SU-DHL-6 (cell line): ENCODE results near the gene MOB3A.

Experiments
- H2AFZ ChIP-seq: fragments of 200-600 bp; sonication (generic); 2 replicates; pipeline ENCODE4 v1.6.1; 2014; ENCODE audit warnings: low read depth, mild to moderate bottlenecking, moderate library complexity, mixed read lengths, antibody characterized with exemption, low read length; ENCODE audit not compliant: severe bottlenecking
- H3F3A ChIP-seq: fragments of 200-600 bp; shearing (Covaris generic); 2 replicates; pipeline ENCODE4 v1.6.0; 2016; ENCODE audit warnings: antibody characterized with exemption, mild to moderate bottlenecking; ENCODE audit not compliant: insufficient read depth
- H3K27ac ChIP-seq: fragments of 200-600 bp; sonication (generic); 2 replicates; pipeline ENCODE4 v1.5.1; 2016; ENCODE audit warnings: low read depth, mild to moderate bottlenecking, low read length, moderate library complexity, mixed read lengths
- H3K27me3 ChIP-seq: fragments of 200-600 bp; sonication (generic), shearing (Covaris generic); 2 replicates; pipeline ENCODE4 v1.6.0; 2014; ENCODE audit warnings: mild to moderate bottlenecking, low read length
- H3K36me3 ChIP-seq: fragments of 200-600 bp; sonication (generic); 2 replicates; pipeline ENCODE4 v1.6.1; 2014; ENCODE audit warnings: mild to moderate bottlenecking, low read length, mixed read lengths
- H3K4me2 ChIP-seq: fragments of 300-600, 200-600 bp; shearing (Covaris generic), sonication (generic); 2 replicates; pipeline ENCODE4 v1.6.0; 2014; ENCODE audit warnings: low read length, low read depth, mild to moderate bottlenecking; ENCODE audit not compliant: poor library complexity, severe bottlenecking
- H3K4me3 ChIP-seq: fragments of 200-600 bp; sonication (generic); 2 replicates; pipeline ENCODE4 v1.5.1; 2014; ENCODE audit warnings: antibody characterized with exemption, low read length, mild to moderate bottlenecking, mixed read lengths; ENCODE audit not compliant: insufficient read depth, poor library complexity, severe bottlenecking
- H3K79me2 ChIP-seq: fragments of 200-600 bp; sonication (generic); 2 replicates; pipeline ENCODE4 v1.6.1; 2014; ENCODE audit warnings: mild to moderate bottlenecking, low read length, moderate library complexity; ENCODE audit not compliant: insufficient read depth
- H3K9ac ChIP-seq: fragments of 200-600 bp; sonication (generic); 2 replicates; pipeline ENCODE4 v1.7.0; 2014; ENCODE audit warnings: mild to moderate bottlenecking, low read length
- H3K9me2 ChIP-seq: fragments of 200-600 bp; sonication (generic); replicated peaks from 2 replicates; pipeline ENCODE4 v1.6.1; 2014; ENCODE audit warnings: low read length; ENCODE audit not compliant: insufficient read depth
- H3K9me3 ChIP-seq: fragments of 200-600 bp; sonication (generic); 2 replicates; pipeline ENCODE4 v1.6.1; 2014; ENCODE audit warnings: low read length, mixed read lengths; ENCODE audit not compliant: insufficient read depth
- H4K20me1 ChIP-seq: fragments of 200-600 bp; sonication (generic); 2 replicates; pipeline ENCODE4 v1.6.1; 2014; ENCODE audit warnings: low read depth, mild to moderate bottlenecking, antibody characterized with exemption, low read length, moderate library complexity, mixed read lengths
- EZH2phosphoT487 ChIP-seq: fragments of 200-600 bp; sonication (generic), shearing (Covaris generic); conservative IDR thresholded peaks from 2 replicates; pipeline ENCODE4 v1.6.1; 2018; ENCODE audit warnings: mild to moderate bottlenecking, antibody characterized with exemption, low read length, moderate library complexity, mixed read lengths
- TF ChIP-seq, protein P1 (sequence below): fragments of 200-600 bp; sonication (generic); IDR thresholded peaks from one replicate; pipeline ENCODE4 v1.5.1; 2017; ENCODE audit warnings: antibody characterized with exemption, mild to moderate bottlenecking, low read length, moderate library complexity; ENCODE audit not compliant: insufficient read depth, poor library complexity, severe bottlenecking

MOB3A gene

DNA sequence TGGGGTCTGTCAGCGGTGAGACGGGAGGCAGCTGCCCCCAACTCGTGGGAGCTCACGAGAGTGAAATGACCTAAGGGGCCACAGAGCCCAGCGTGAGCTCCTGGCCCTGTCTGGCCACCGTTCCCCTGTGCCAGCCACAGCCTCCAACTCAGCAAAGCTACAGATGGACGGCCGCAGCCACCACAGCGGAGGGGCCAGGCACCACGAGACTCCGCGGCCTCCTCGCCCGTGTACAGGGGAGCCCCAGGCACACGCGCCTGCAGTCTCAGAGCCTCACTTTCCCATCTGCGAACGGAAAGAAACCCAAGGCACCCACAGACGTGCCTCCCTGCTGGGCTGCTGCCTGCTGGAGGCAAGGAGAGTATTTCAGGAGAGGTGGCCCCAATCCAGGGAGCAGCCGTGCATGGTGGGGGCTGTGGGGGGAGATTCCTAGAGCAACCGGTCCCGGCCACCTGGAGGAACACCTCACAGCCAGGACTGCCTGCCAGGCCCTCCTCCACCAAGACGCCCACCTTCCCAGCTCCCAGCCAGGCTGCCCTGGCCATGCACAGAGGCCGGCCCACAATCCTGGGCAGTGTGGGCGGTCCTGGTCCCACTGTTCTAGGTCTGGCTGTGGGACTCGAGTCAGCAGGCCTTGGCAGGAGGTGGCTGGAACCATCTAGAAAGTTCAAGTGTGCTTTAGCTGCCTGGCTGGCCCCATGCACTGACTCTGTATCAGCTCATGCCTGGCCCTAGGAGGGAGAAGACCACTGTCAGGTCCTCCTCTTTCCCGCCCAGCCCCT is 47.0 kb downstream of the MOB3A start:
- Histone ChIP-seq H3K9me3 (no peaks in the 10 kb centered on the region), H3K9ac (peak overlapping the region; percentile 89), H3K79me2 (peaks cover 42% of the 10 kb centered on the region), H3K27ac (peak overlapping the region; percentile 71), H3K36me3 (no peaks in the 10 kb centered on the region), H4K20me1 (no peaks in the 10 kb centered on the region; the same call in 1 of the 2 replicates), H3K4me2 (peak overlapping the region; percentile 70), H2AFZ (no peak overlapping the region), H3K27me3 (no peaks in the 10 kb centered on the region), H3K4me3 (peak overlapping the region; percentile 81), H3F3A (peaks cover 24% of the 10 kb centered on the region), H3K9me2 (no peaks in the 10 kb centered on the region)
- no peak for TF ChIP-seq EZH2phosphoT487
- TF ChIP-seq, protein P1, sequence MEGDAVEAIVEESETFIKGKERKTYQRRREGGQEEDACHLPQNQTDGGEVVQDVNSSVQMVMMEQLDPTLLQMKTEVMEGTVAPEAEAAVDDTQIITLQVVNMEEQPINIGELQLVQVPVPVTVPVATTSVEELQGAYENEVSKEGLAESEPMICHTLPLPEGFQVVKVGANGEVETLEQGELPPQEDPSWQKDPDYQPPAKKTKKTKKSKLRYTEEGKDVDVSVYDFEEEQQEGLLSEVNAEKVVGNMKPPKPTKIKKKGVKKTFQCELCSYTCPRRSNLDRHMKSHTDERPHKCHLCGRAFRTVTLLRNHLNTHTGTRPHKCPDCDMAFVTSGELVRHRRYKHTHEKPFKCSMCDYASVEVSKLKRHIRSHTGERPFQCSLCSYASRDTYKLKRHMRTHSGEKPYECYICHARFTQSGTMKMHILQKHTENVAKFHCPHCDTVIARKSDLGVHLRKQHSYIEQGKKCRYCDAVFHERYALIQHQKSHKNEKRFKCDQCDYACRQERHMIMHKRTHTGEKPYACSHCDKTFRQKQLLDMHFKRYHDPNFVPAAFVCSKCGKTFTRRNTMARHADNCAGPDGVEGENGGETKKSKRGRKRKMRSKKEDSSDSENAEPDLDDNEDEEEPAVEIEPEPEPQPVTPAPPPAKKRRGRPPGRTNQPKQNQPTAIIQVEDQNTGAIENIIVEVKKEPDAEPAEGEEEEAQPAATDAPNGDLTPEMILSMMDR: no peak

DNA sequence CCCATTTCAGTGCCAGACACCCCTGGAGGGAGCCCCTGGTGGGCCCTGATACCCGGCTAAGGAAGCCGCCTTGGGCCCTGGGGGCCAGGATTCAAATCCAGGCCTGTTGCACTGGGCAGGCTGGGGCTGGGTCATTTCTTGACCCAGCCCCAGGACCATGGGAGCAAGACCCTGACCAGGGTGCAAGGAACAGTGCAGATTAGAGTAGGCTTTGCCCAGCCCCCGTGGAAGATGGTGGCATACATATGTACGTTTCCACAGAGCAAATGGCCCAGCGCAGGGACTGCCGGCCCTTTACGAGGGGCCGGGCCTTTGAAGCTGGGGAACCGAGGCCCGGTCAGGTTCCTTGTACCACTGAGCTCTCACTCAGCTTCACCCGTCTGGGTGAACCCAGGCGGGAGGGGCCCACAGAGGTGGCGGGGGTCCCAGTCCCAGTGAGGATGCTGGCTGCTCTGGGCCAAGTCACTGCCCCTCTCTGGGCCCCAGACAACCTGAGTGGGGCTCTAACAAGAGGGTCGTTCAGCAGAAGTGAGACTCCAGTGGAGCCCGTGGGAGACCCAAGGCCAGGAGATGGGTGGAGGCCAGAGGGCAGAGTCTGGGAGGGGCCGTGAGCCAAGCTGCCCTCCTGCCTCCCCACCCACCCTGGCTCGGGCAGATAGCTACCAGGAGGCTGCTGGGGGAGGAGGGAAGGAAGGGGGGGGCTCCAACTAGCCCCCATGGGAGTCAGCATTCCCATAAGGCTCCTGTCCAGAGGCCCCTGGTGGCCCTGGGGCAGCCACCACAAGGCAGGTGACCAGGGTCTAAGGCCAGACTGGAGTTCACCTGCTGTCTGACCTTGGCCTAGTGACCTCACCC is 47.8 kb downstream of the MOB3A start:
- H3K79me2 ChIP-seq: peaks cover 42% of the 10 kb centered on the region
- H4K20me1 ChIP-seq: no peaks in the 10 kb centered on the region; the same call in 1 of the 2 replicates
- no peaks in the 10 kb centered on the region for H3K36me3 ChIP-seq
- peak overlapping the region; percentile 81 for H3K4me3 ChIP-seq
- H3K9me3 ChIP-seq: no peaks in the 10 kb centered on the region
- no peak overlapping the region for H2AFZ ChIP-seq
- H3F3A ChIP-seq: peaks cover 18% of the 10 kb centered on the region
- H3K9ac ChIP-seq: peak overlapping the region; percentile 89
- H3K4me2 ChIP-seq: peak overlapping the region; percentile 70
- no peaks in the 10 kb centered on the region for H3K9me2 ChIP-seq
- no peak for TF ChIP-seq EZH2phosphoT487
- TF ChIP-seq, protein P1: no peak
- no peaks in the 10 kb centered on the region for H3K27me3 ChIP-seq
- peak overlapping the region; percentile 71 for H3K27ac ChIP-seq

DNA sequence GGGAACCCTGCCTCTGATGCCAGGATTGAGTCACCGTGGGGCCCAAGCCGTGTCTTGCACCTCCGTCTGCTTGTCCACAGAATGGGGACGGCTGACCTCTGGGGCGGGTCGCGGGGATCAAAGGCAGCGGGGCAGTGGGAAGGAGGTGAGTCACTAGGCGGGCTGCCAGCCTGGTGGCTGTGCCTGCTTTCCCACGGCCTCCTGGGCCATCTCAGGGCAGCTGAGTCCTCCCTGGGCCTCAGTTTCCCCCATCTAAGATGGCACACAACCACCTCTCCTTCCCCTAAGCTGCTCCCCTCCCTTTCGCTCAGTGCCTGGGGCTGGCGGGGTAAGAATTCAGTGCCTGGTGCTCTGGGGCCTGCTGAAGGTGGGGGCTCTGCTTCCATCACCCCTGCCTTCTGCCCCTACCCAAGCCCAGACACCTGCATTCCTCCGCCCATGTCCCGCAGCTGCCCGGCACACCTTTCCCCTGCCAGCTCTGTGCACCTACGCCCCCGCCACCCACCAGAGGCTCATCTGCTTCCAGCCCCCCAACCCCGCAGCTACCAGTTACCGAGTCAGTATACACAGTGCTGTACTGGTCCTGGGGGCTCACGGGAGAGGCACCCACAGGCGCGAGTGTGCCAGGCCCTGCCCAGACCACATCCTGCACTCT is 48.5 kb downstream of the MOB3A start:
- no peak overlapping the region for H2AFZ ChIP-seq
- no peaks in the 10 kb centered on the region for H3K36me3 ChIP-seq
- peaks cover 42% of the 10 kb centered on the region for H3K79me2 ChIP-seq
- no peaks in the 10 kb centered on the region for H3K9me2 ChIP-seq
- peaks cover 18% of the 10 kb centered on the region for H3F3A ChIP-seq
- no peak overlapping the region for H3K4me3 ChIP-seq
- peak overlapping the region; percentile 89 for H3K9ac ChIP-seq
- no peaks in the 10 kb centered on the region for H3K9me3 ChIP-seq
- H3K27ac ChIP-seq: peak overlapping the region; percentile 71
- H3K4me2 ChIP-seq: peak overlapping the region; percentile 70
- no peaks in the 10 kb centered on the region; the same call in 1 of the 2 replicates for H4K20me1 ChIP-seq
- TF ChIP-seq, protein P1: no peak
- TF ChIP-seq EZH2phosphoT487: no peak
- H3K27me3 ChIP-seq: no peaks in the 10 kb centered on the region
